ENCODE measurements around the gene ACTA1.

GRCh38 chr1:229411434-229412055 lies 22.3 kb downstream of the ACTA1 start:
- no peak for TF ChIP-seq CTCF (IDR thresholded peaks at IDR 0.05)
- TF ChIP-seq EZH2 (IDR thresholded peaks at IDR 0.05; ENCODE audit: borderline replicate concordance, insufficient read depth, low read depth, low read length, poor library complexity, severe bottlenecking): no peak

All from B cell (primary cell).